ENCODE results near the gene RIN3. TPM values are rescaled to one million over a fixed set of nuclear protein-coding genes. Genes with fewer than 3 reads are reported as not detected.

RIN3 gene
- total RNA-seq, 1 experiment from 2014 or later = 2.4 TPM

DNA sequence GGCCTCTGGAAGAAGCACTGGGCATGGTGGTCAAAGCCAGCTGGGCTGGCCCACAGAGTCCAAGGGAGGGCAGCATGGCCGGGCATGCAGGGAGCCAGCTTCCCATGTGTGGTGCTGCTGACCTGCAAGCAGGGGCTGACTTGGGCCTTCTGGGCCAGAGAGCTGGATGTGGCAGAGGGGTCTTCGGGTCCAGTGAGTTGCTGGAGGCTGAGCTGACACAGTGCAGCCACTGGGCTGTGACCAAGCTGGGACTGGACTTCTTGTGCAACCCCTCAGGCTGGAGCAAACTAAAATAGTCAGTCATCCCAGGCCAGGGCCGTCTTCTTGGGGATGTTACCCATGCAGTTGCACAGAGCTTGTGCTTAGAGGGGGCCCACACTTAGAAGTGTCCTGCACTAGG is 7.3 kb upstream of the RIN3 start:
- ChIA-PET POLR2A (ENCODE audit: low non-redundant PET) (no interaction called here), CTCF (no interaction called here)
- Histone ChIP-seq H3K9me3 (ENCODE audit: low read depth, low read length, poor library complexity, severe bottlenecking) (no peaks in the 10 kb centered on the region), H3K4me3 (ENCODE audit: low read depth, low read length, poor library complexity, severe bottlenecking) (no peak overlapping the region), H3K27me3 (replicated peaks; ENCODE audit: insufficient read depth, low read depth, low read length, poor library complexity) (no peaks in the 10 kb centered on the region), H3K4me1 (ENCODE audit: insufficient read depth, low read length, poor library complexity, severe bottlenecking) (no peaks in the 10 kb centered on the region), H3K36me3 (ENCODE audit: insufficient read depth, low read length, poor library complexity, severe bottlenecking) (no peaks in the 10 kb centered on the region), H3K27ac (ENCODE audit: low read depth, low read length, poor library complexity, severe bottlenecking) (no peak overlapping the region)
- TF ChIP-seq EZH2 (IDR thresholded peaks at IDR 0.05; ENCODE audit: borderline replicate concordance, low read depth, low read length, poor library complexity, severe bottlenecking) = no peak
- TF ChIP-seq CTCF (conservative IDR thresholded peaks at IDR 0.05; ENCODE audit: low read depth, low read length) = no peak
- DNase-seq (ENCODE audit: low spot score) = no peak
- intact Hi-C loops (cut with micrococcal nuclease; ENCODE audit: unreplicated experiment) = no loop called here
- no TSS peak for BruUV-seq (replicated peaks)

- POLR2A ChIA-PET (ENCODE audit: low non-redundant PET) = no interaction called here
- no peak overlapping the region for H3K27ac ChIP-seq (ENCODE audit: low read depth, low read length, poor library complexity, severe bottlenecking)
- H3K36me3 ChIP-seq (ENCODE audit: insufficient read depth, low read length, poor library complexity, severe bottlenecking) = no peaks in the 10 kb centered on the region
- DNase-seq (ENCODE audit: low spot score) = no peak
- TF ChIP-seq CTCF (conservative IDR thresholded peaks at IDR 0.05; ENCODE audit: low read depth, low read length) (no peak), EZH2 (IDR thresholded peaks at IDR 0.05; ENCODE audit: borderline replicate concordance, low read depth, low read length, poor library complexity, severe bottlenecking) (no peak)
- no peaks in the 10 kb centered on the region for H3K27me3 ChIP-seq (replicated peaks; ENCODE audit: insufficient read depth, low read depth, low read length, poor library complexity)
- CTCF ChIA-PET = no interaction called here
- no peak overlapping the region for H3K4me3 ChIP-seq (ENCODE audit: low read depth, low read length, poor library complexity, severe bottlenecking)
- intact Hi-C loops (cut with micrococcal nuclease; ENCODE audit: unreplicated experiment) = no loop called here
- no peaks in the 10 kb centered on the region for H3K9me3 ChIP-seq (ENCODE audit: low read depth, low read length, poor library complexity, severe bottlenecking)
- H3K4me1 ChIP-seq (ENCODE audit: insufficient read depth, low read length, poor library complexity, severe bottlenecking) = no peaks in the 10 kb centered on the region
- BruUV-seq (replicated peaks) = no TSS peak
Observed at GRCh38 chr14:92507174-92507768, 6.3 kb upstream of the RIN3 start.

DNA sequence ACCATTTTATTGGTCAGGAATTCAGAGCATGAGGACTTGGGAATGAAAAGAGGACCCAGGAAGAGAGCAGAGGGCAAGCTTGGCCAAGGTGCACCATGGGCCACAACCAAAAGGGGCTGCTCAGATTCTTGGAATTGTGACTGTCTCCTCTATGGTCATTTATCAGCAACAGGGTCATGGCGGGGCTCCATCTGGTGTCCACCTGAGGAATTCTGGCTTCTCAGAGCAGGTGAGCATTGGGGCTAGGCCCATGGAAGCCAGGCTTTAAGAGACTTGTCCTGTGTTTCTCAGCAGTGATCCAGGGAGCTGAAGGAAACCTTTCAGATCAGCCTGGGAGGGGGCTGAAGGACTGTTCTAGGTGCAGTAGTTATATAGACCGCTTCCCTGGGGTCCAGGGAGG is 2.6 kb upstream of the RIN3 start:
- ChIA-PET POLR2A (ENCODE audit: low non-redundant PET) (no interaction called here), CTCF (no interaction called here)
- Histone ChIP-seq H3K4me1 (ENCODE audit: insufficient read depth, low read length, poor library complexity, severe bottlenecking) (no peaks in the 10 kb centered on the region), H3K36me3 (ENCODE audit: insufficient read depth, low read length, poor library complexity, severe bottlenecking) (no peaks in the 10 kb centered on the region), H3K27me3 (replicated peaks; ENCODE audit: insufficient read depth, low read depth, low read length, poor library complexity) (no peaks in the 10 kb centered on the region), H3K27ac (ENCODE audit: low read depth, low read length, poor library complexity, severe bottlenecking) (no peak overlapping the region), H3K4me3 (ENCODE audit: low read depth, low read length, poor library complexity, severe bottlenecking) (no peak overlapping the region), H3K9me3 (ENCODE audit: low read depth, low read length, poor library complexity, severe bottlenecking) (no peaks in the 10 kb centered on the region)
- BruUV-seq (replicated peaks) = no TSS peak
- no peak for TF ChIP-seq EZH2 (IDR thresholded peaks at IDR 0.05; ENCODE audit: borderline replicate concordance, low read depth, low read length, poor library complexity, severe bottlenecking)
- TF ChIP-seq CTCF (conservative IDR thresholded peaks at IDR 0.05; ENCODE audit: low read depth, low read length) = no peak
- intact Hi-C loops (cut with micrococcal nuclease; ENCODE audit: unreplicated experiment) = no loop called here
- no peak for DNase-seq (ENCODE audit: low spot score)
